ENCODE measurements around the gene FHL1. TPM values are rescaled to one million over a fixed set of nuclear protein-coding genes. Genes with fewer than 3 reads are reported as not detected.

Gene FHL1
- total RNA-seq, 3 donors from 2014 or later, result 36.8 to 472 (median 53.2) TPM

DNA sequence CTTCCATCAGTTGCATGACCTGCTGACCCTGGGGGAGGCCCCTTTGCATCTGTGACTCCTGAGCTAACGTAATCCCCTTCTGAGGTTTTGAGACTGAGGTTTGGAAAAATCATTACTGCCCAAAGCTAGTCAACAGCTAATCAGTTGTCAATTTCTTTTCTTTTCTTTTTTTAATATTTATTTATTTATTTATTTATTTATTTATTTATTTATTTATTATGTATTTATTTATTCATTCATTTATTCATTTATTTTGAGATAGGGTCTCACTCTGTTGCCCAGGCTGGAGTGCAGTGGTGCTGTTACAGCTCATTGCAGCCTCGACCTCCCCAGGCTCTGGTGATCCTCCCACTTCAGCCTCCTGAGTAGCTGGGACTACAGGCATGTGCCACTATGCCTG is 25.1 kb upstream of the FHL1 start:
- ATAC-seq, result no peak

DNA sequence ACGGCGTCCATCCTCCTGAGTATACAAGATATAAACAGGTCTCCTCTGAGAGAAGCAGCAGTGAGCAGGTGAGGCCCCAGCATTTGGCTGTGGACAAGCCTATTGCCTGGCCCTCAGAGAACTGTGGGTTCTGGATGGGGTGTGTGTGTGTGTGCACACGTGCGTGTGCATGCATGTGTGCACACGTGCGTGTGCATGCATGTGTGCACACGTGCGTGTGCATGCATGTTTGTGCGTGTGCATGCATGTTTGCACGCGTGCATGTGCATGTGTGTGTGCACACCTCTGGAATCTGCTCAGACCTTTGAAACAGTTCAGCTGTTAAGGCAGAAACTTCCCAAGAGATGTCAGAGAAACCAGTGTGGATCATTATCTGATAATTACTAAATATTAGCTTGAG is 22.2 kb upstream of the FHL1 start:
- H3K4me3 ChIP-seq, result no peak overlapping the region

More for the DNA sequence above, 25.1 kb upstream of the FHL1 start:
- Histone ChIP-seq H3K4me3 (no peak overlapping the region), H3K4me1 (ENCODE audit: low read depth) (no peaks in the 10 kb centered on the region), H3K36me3 (ENCODE audit: low read depth) (no peaks in the 10 kb centered on the region), H3K9me3 (no peaks in the 10 kb centered on the region)
- TF ChIP-seq, protein P1, sequence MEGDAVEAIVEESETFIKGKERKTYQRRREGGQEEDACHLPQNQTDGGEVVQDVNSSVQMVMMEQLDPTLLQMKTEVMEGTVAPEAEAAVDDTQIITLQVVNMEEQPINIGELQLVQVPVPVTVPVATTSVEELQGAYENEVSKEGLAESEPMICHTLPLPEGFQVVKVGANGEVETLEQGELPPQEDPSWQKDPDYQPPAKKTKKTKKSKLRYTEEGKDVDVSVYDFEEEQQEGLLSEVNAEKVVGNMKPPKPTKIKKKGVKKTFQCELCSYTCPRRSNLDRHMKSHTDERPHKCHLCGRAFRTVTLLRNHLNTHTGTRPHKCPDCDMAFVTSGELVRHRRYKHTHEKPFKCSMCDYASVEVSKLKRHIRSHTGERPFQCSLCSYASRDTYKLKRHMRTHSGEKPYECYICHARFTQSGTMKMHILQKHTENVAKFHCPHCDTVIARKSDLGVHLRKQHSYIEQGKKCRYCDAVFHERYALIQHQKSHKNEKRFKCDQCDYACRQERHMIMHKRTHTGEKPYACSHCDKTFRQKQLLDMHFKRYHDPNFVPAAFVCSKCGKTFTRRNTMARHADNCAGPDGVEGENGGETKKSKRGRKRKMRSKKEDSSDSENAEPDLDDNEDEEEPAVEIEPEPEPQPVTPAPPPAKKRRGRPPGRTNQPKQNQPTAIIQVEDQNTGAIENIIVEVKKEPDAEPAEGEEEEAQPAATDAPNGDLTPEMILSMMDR (IDR thresholded peaks at IDR 0.05), result no peak
- DNase-seq, result no peak
- intact Hi-C loops (cut with DNase I, micrococcal nuclease), result no loop called here

GRCh38 chrX:136126371-136126770 is 21.0 kb upstream of the FHL1 start:
- no peaks in the 10 kb centered on the region for H3K4me1 ChIP-seq (ENCODE audit: low read depth)
- ATAC-seq, result no peak
- no peak overlapping the region for H3K4me3 ChIP-seq
- H3K36me3 ChIP-seq (ENCODE audit: low read depth), result no peaks in the 10 kb centered on the region
- intact Hi-C loops (cut with DNase I, micrococcal nuclease), result no loop called here
- DNase-seq, result no peak
- H3K9me3 ChIP-seq, result no peaks in the 10 kb centered on the region
- TF ChIP-seq, protein P1 (IDR thresholded peaks at IDR 0.05), result no peak

More for the DNA sequence above, 22.2 kb upstream of the FHL1 start:
- H3K4me1 ChIP-seq (ENCODE audit: low read depth), result no peaks in the 10 kb centered on the region
- H3K36me3 ChIP-seq (ENCODE audit: low read depth), result no peaks in the 10 kb centered on the region
- no peak for ATAC-seq
- no peaks in the 10 kb centered on the region for H3K9me3 ChIP-seq
- DNase-seq, result no peak
- TF ChIP-seq, protein P1 (IDR thresholded peaks at IDR 0.05), result no peak
- intact Hi-C loops (cut with DNase I, micrococcal nuclease), result no loop called here

GRCh38 chrX:136126872-136127406 is 20.4 kb upstream of the FHL1 start:
- Histone ChIP-seq H3K4me3 (no peak overlapping the region), H3K9me3 (no peaks in the 10 kb centered on the region), H3K4me1 (ENCODE audit: low read depth) (no peaks in the 10 kb centered on the region), H3K36me3 (ENCODE audit: low read depth) (no peaks in the 10 kb centered on the region)
- DNase-seq (no peak), ATAC-seq (no peak)
- TF ChIP-seq, protein P1 (IDR thresholded peaks at IDR 0.05), result no peak
- intact Hi-C loops (cut with DNase I, micrococcal nuclease), result no loop called here

- no peaks in the 10 kb centered on the region for H3K9me3 ChIP-seq
- TF ChIP-seq, protein P1 (IDR thresholded peaks at IDR 0.05), result no peak
These were observed 18.6 kb upstream of the FHL1 start for GRCh38 chrX:136128743-136129142.

More at GRCh38 chrX:136128743-136129142, 18.6 kb upstream of the FHL1 start:
- intact Hi-C loops (cut with DNase I, micrococcal nuclease), result no loop called here
- ATAC-seq, result no peak
- H3K4me1 ChIP-seq (ENCODE audit: low read depth), result no peaks in the 10 kb centered on the region
- no peak for DNase-seq
- H3K36me3 ChIP-seq (ENCODE audit: low read depth), result no peaks in the 10 kb centered on the region
- no peak overlapping the region for H3K4me3 ChIP-seq
